DMS 273 (cell line): ENCODE measurements around the gene EFHD2.
A peak's percentile ranks its signal among the peaks of the same experiment; 100 is the strongest.
"Not testable (repeated sequence)": the region's sequence is repeated elsewhere in the genome, so short reads cannot be mapped to it uniquely, and the experiment has no call there.

Source experiments
- DNase-seq: peaks from one replicate; lab custom pipeline; 2025; ENCODE audit not compliant: unreplicated experiment; lab: John Stamatoyannopoulos, UW

The EFHD2 gene

GRCh38 chr1:15411593-15412137, 2.0 kb downstream of the EFHD2 start:
- DNase-seq: peak; percentile 37

DNA sequence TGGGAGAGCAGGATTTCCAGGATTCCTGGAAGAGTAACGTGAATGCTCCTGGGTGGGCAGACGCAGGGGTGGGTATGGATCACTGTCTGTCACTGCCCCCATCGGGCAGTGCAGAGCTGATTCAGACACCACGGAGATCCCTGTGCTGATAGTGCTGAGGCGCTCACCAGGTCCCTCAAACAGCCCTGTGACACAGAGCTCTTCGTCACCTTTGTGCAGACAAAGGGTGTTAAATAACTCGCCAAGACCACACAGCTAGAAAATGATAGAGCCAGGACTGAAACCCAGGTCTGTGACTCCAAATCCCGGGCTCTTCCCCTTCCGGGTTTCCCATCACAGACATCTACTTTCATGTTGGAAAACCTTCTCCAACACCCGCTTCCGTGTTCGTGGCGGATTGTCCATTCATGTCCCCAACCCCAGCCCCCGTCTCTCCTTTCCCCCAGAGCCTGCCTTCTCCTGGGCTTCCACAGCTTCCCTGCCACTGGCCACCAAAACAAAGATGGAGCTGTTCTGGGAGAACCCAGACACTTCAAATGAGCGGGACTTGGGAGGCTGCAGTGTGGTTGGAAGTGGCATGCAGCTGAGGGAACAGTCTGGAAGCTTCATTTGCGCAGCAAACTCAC, 2.6 kb downstream of the EFHD2 start:
- DNase-seq: no peak

DNA sequence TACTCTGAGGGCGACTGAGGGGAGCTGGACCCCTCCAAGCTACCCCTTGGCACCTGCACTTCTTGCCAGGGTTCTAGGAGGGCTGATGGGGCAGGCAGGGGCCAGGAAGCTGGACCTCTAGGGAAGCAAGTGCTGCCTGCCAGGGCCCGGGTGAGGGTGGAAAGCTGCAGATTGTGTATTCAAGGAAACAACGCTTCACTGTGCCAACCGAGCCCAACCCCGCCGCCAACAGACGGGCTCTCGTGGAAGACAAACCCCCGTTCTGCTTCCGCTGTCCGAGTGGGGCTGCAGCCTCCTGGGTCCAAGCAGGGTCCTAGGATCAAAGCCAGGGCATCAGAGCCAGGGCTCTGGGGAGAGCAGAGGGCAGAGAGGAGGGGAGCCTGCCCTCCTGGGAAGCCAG, 3.2 kb downstream of the EFHD2 start:
- DNase-seq: no peak

GRCh38 chr1:15413563-15414444, 4.1 kb downstream of the EFHD2 start:
- DNase-seq: no peak

DNA sequence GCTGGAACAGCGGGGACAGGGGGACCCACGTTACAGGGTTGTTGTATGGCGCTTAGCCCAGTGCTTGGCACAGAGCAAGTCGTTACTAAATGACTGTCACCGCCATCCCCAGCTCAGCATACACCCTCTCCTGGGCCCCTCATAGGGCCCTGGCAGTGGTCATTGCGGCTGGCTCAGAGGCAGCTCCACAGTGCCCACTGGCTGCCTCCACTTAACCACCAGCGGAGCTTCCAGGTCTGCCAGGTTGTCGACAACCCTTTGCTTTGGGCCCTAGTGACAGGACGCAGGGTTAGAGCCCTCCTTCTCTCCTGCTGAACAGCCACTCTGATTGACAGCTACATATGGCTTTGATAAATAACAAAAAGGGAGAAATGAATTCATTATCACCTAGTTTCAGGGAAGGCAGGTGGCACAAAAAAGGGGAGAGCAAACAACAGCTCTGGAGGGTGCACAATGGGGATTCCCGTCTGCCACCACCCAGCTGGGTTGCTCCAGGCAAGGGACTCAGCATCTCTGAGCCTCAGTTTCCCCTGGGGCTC, 4.8 kb downstream of the EFHD2 start:
- DNase-seq: no peak

- no peak for DNase-seq
These were observed 7.6 kb downstream of the EFHD2 start for GRCh38 chr1:15417059-15417934.

- peak; percentile 37 for DNase-seq
These were observed 9.3 kb downstream of the EFHD2 start for GRCh38 chr1:15418806-15419515.

DNA sequence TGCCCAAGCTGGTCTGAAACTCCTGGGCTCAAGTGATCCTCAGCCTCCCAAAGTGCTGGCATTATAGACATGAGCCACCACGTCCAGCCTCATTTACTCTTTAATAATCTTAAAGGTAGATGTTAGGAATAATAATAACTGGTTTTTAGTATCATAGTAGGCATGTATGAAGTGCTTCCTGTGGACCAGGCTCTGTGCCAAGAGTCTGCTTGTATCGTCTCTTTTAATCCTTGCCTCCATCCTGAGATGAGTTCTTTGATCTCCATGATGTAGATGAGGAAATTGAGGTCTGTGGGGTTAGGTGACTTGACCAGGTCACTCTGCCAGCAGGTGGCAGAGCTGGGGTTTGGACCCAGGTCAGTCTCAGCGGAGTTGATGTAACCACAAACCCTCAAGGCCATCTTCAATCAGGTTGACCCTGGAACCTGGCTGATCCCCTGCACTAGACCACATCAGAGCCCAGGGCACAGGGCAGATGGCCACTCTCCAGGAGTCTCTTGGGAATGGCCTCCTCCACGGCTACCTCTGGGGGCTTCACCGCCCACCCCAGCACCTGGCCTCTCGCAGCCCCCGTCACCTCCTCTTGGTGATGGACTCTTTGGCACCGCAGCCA, 11.3 kb downstream of the EFHD2 start:
- no peak for DNase-seq

DNA sequence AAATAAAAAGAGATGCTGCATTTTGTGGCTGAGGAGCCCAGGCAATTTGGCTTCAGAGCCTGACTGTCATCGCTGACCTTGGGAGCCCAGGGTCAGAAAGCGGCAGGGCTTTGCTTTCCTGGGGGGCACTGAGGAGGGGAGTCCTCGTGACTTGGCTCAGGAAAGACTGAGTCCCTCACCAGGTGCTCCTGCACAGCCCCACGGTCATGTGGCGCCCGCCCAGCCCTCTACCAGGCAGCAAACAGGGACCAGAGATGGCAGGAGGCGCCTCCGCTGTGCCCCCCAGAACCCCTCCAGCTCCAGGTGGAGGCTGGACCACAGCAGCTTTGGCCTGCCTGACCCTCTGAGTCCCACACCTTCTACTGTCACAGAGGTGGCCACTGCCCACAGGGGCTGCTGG, 13.2 kb downstream of the EFHD2 start:
- DNase-seq: no peak

GRCh38 chr1:15423355-15424077, 13.8 kb downstream of the EFHD2 start:
- no peak for DNase-seq

DNA sequence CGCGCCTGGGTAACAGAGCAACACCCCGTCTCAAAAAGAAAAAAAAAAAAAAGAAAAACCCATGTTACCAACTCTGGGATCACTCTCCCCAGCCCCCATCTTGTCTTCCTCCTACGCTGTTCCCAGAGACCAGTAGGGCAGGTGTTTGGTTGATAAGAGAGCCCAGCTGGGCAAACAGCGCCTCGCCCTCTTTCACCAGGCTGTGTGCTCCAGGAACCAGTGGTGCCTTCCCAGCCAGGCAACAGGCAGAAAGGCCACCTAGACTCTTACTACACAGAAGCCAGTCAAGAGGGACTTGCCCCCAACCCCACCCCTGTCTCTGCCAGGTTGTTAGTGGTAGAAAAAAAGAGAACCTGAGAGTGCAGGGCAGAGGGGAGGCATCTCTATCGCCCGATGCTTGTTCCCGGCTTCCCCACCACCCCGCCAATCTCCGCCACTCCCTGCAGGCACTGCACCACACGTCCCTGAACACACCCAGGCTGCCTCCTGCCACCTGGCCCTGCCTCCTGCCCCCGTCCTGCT, 14.5 kb downstream of the EFHD2 start:
- peak; percentile 71 for DNase-seq

DNA sequence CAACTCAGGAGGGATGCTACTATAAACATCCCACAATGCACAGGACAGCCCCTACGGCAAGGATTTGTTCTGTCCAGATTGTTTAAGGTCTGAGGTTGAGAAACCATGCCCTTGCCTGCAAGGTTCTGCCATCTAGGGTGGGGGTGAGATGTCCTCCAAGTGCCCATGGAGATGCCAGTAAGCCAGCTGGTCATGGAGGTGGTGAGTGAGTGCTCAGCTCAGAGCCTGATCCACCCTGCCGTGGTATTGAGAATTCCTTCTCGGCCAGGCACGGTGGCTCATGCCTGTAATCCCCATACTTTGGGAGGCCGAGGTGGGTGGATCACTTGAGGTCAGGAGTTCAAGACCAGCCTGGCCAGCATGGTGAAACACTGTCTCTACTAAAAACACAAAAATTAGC, 15.3 kb downstream of the EFHD2 start:
- no peak for DNase-seq

- no peak for DNase-seq
These were observed 15.8 kb downstream of the EFHD2 start for GRCh38 chr1:15425521-15425920.

GRCh38 chr1:15425958-15426357, 16.3 kb downstream of the EFHD2 start:
- DNase-seq: no peak

DNA sequence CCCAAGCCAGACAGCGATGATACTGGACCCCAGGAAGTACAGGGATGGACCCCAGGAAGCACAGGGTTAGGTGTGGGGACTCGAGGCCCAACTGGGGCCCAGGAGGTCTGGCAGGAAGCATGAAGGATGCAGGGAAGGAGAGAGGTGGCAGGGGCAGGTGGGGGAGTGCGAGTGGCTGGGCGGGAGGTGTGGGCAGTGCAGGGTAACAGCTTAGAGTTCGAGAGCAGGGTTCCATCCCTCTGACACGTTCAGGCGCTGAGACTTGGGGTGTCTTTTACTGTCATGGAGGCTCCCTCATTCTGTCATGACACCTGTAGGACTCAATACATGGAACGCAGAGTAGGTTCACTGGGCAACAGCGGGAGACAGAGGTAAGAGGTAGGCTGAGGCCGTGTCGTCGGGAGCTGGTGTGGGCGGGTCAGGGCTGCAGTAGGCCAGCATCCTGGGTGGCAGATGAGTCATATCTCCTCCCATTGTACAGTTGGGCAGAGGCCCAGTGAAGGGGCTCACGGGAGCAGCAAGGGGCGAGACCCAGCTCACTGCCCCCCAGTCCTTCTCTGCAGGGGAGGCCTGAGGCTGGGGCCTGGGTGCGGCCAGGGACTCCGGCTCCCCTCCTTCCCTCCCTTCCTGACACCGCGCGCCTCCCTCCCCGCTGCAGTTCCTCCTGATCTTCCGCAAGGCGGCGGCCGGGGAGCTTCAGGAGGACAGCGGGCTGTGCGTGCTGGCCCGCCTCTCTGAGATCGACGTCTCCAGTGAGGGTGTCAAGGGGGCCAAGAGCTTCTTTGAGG, 17.0 kb downstream of the EFHD2 start:
- no peak for DNase-seq

DNA sequence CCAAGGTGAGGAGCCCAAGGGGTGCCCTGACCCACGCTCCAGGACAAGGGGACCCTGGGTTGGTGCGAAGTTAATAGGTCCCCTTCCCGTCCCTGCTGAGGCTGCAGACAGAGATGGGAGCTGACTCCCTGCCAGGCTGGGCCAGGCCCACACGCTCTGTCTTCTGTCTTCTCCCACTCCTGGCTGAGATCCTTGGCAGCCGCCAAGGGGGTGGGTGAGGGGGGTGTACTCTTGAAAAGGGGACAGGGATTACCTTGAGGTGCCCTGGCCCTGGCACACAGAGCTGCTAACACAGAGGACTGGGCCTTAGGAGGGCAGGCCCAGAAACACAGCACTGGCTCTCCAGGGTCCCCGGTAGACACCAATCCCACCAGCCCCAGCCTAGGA, 17.6 kb downstream of the EFHD2 start:
- DNase-seq: no peak

- not testable (repeated sequence) for DNase-seq
These were observed 18.6 kb downstream of the EFHD2 start for GRCh38 chr1:15428252-15428651.

- DNase-seq: no peak
These were observed 19.2 kb downstream of the EFHD2 start for GRCh38 chr1:15428815-15429435.
